Fibroblast of mammary gland (primary cell): ENCODE results near the gene UVSSA.

Experiments
- DNase-seq: peaks from one replicate; pipeline ENCODE4 v3.0.0-alpha.2; 2010; ENCODE audit warnings: low read depth
- H3K4me3 ChIP-seq: 2 replicates; pipeline ENCODE4 v1.5.1; 2011; ENCODE audit warnings: low read depth, mild to moderate bottlenecking, low read length, moderate library complexity; ENCODE audit not compliant: control insufficient read depth
- TF ChIP-seq, protein P1 (sequence below): conservative IDR thresholded peaks from 2 replicates; pipeline ENCODE4 v1.5.1; 2011; ENCODE audit warnings: low read depth, low read length, inconsistent platforms; ENCODE audit not compliant: control insufficient read depth, insufficient read depth

UVSSA gene

DNA sequence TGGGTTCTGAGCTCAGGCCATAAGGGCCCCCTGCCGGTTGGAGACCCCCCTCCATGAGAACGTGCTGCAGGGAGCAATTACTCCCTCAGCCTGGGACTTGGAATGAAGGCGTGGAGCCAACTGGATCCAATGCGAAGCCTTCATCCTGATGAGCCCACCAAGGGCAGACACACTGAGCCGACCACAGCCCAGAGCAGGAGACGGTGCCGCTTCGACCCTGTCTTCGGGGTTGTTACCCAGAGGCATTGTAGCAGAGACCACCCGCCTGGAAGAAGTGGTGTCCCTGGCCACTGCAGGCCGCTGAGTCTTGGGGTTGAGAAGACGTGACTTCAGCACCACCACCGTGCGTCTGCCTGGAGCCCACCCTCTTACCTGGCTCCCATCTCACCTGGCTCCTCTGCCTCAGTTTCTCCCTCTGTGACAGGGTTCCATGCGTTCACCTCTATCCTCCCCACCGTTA is 66.2 kb downstream of the UVSSA start:
- TF ChIP-seq, protein P1, sequence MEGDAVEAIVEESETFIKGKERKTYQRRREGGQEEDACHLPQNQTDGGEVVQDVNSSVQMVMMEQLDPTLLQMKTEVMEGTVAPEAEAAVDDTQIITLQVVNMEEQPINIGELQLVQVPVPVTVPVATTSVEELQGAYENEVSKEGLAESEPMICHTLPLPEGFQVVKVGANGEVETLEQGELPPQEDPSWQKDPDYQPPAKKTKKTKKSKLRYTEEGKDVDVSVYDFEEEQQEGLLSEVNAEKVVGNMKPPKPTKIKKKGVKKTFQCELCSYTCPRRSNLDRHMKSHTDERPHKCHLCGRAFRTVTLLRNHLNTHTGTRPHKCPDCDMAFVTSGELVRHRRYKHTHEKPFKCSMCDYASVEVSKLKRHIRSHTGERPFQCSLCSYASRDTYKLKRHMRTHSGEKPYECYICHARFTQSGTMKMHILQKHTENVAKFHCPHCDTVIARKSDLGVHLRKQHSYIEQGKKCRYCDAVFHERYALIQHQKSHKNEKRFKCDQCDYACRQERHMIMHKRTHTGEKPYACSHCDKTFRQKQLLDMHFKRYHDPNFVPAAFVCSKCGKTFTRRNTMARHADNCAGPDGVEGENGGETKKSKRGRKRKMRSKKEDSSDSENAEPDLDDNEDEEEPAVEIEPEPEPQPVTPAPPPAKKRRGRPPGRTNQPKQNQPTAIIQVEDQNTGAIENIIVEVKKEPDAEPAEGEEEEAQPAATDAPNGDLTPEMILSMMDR = no peak
- H3K4me3 ChIP-seq = no peak overlapping the region
- DNase-seq = no peak

DNA sequence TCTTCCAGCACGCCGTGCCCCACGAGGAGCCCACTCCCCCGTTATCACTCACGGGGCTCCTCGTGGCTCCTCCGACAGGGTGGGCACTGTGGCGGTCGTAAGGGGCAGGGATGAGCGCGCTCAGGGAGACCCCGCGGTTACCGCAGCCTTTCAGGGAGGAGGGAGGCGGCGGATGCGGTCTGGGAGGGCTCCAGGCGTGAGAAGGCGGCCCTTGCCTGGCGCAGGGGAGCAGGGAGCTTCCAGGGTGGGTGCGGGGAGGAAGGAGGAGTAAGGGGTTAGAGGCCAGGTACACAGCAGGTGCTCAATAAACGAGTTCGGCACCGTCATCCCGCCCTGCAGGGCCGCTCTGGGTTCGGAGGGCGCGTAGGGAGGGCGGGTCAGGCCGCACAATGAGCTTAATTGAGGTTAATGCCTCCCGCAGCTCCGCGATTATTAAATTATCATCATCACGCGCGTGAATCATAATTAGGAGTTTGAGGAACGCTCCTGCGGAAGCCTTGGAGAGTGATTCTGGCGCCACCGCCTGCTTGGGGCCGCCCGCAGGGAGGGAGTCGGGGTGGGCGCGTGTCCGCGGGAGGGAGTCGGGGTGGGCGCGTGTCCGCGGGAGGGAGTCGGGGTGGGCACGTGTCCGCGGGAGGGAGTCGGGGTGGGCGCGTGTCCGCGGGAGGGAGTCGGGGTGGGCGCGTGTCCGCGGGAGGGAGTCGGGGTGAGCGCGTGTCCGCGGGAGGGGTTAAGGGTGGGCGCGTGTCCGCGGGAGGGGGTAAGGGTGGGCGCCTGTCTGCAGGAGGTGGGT is 66.9 kb downstream of the UVSSA start:
- DNase-seq = no peak
- TF ChIP-seq, protein P1 = no peak
- H3K4me3 ChIP-seq = no peak overlapping the region

DNA sequence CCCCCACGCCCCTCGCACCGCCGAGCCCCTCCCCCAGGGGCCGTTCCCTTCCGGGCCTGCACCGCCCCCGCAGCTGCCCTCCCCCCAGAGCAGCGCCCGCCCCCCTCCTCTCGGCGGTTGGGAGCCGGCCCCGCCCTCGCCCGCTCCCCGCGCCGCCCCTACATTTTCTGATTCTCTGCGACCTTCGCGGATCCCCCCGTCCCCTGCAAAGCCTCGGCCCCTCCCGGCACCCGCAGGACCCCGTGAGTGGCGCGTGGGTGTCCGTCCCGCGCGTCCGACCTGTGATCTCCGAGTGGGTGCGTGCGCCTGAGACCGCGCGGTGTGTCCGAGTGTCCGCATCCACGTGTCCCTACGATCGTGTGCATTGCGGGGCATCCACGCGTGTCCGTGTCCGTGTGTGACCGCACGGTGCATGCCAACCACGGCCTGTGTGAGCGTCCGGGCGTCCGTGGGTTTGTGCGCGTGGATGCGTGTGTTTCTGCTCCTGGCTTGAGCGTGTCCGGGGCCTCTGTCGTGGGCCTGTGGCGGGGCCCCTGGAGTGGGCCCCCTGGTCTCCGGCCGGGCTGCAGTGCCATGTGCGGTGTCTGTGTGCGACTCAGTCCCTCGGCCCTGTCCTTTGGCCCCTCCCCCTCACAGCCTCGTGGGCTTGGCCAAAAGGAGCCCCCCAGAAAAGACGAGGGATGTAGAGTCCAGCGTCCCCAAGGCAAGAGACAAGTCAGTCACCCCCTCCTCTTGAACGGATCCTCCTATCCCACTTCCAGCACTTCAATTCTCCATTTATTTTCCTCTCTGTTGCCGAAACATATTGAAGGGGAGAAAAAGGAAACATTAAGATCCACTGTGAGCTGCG is 68.0 kb downstream of the UVSSA start:
- no peak overlapping the region for H3K4me3 ChIP-seq
- TF ChIP-seq, protein P1 = no peak
- no peak for DNase-seq

DNA sequence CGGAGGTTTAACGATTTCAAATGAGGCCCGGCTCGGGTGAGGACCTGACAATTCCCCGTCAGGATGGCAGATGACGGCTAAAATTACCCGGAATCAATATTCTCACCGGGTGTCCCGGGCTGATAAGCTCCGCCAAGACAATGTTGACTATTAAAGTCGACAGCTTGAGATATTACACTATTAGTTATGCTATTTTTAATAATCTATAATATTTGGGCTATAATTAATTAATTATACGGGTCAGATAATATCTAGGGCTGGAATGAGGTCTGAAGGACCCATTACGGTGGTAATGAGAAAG is 68.6 kb downstream of the UVSSA start:
- DNase-seq = no peak
- TF ChIP-seq, protein P1 = no peak
- H3K4me3 ChIP-seq = no peak overlapping the region

DNA sequence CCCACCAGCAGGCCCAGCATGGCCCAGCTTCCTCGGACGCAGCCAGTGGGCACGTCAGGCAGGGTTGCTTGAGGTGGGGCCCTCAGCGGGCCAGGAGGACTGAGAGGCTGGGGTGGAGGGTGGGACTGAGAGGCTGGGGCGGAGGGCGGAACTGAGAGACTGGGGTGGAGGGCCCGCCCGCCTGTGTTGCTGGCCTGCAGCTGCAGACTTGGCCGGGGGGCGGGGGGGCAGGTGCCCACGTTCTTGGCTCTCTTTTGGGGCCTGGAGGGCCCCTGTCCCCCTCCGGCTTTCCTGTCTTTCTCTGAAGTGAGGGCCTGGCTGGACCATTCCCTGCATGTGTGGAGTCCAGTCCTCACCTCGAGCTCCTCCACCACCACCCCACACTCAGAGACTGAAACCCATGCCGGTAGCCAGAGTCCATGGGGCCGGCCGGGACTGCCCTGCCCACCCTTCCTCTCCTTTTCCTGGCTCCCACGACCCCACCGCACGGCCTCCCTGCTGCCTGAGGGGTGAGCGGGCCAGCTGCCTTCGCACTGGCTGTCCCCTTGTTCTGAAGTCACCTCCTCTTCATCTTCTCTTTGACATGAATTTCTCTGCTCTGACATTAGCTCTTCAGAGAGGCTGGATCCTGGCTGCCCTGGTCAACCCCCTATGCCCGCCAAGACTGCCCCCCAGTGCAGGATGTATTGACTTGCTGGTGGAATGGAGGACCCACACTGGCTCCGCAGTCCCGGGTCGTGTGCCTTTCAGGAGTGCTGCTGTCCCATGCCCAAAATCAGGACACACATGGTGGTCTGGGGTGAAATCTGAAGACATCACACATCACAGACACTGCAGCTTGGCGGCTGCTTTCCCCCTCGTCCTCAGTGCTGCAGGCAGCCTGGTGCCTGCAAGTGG is 69.3 kb downstream of the UVSSA start:
- H3K4me3 ChIP-seq = no peak overlapping the region
- DNase-seq = no peak
- TF ChIP-seq, protein P1 = no peak

DNA sequence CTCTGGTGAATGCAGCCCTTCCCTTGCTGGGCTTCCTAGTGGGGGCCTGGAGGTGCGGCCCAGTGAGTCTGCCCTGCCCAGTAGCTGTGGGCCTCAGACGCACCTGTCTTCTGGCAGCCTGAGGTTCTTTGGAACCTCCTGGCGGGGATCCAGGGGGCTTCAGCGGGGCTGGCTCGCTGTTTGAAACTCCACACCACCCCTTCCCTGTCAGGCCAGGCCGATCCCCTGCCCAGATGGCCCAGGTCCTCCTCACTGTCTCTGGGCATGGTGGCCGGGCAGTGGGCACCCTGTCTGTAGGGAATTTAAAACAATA is 69.9 kb downstream of the UVSSA start:
- no peak for DNase-seq
- TF ChIP-seq, protein P1 = no peak
- no peak overlapping the region for H3K4me3 ChIP-seq
